CD4-positive, alpha-beta T cell treated with Interleukin-6 at 100 ng/mL for 8 hours (primary cell): ENCODE data around the gene NFKB2.

Experiments used
- DNase-seq: peaks from one replicate; pipeline ENCODE4 v3.0.0-alpha.2; 2020; ENCODE audit warnings: mixed read lengths, low spot score

The NFKB2 gene

DNA sequence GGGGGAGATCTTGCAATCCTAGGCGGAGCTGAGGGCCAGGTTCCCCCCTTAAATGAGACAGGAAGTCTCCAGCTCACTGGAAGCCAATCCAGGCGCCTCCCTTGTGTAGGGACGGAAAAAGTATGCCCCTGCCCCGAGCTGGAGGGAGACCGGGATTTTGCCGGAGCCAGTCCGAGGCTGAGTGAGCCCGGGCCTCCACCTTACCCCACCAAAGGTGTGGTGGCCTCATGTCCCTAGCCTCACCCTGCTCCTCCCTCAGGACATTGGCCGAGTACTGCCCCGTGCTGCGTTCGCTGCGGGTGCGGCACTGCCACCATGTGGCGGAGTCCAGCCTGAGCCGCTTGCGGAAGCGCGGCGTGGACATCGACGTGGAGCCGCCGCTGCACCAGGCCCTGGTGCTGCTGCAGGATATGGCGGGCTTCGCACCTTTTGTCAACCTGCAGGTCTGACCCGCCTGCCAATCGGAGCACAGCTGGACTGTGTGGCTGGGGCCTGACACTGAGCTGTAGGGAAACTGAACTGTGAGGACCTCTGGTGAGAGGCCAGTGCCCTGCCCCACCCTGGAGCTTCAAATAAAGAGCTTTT lies 27.1 kb downstream of the NFKB2 start:
- DNase-seq = peak; percentile 41

DNA sequence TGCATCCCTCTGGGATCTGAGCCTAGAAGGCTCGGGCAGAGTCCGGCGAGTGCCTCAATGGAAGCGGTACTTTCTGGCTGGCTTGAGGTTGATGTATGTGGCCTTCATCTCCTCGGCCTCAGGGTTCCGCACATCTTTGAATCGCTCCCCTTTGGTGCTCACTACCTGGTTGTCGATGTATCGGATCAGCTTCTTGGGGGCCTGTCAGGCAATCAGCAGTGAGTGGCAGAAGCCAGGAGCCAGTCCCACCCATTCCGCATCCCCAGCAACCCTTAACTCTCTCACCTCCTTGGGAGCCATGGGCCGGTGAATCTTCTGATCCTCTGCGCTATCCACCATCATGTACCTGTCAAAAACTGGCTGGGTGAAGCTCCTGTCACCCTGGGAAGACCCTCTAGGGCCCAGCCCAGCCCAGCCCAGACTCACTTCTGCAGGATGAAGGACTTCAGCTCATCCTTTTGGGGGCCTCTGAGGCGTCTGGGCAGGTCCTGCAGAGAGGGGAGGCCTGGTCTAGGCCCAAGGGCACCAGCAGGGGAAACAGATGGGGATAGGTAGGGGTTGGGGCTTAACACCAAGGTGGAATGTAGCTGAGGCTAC lies 28.0 kb downstream of the NFKB2 start:
- no peak for DNase-seq

DNA sequence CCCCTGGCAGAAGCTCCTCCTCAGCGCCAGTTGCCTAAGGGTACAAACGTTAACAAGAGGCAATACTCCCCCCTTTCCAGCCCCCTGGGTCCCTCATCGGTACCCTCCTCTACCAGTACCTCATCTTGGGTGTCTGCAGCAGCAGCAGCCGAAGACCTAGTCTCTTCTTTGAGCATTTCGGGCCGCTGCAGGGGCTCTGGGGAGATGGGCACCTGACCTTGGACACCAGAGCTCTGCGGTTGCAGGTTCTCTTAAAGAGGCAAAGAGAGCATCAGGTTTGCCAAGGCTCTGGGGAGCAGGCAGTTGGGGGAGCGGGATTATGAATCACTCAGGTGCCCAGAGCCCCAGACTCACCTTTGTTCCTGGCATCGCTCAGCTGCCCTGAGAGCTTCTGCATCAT lies 28.6 kb downstream of the NFKB2 start:
- DNase-seq = no peak

DNA sequence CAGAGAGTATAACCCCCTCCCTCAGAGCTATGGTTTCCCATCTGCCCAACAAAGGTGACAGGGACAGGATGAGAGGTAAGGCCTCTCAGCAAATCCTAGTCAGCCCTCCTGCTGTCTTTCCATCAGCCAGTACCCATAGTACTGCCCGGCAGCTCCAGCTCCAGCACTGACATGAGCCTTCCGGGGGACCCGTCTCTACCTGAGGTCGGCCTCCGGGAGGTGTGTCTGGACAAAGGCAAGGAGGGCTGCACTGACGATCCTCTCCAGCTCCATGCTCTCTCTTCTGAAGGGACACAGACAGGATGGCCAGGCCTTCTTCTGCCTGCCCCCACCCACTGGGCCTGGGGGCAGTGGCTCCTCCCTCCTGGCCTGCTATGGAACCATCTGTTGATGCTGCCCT lies 29.4 kb downstream of the NFKB2 start:
- no peak for DNase-seq

DNA sequence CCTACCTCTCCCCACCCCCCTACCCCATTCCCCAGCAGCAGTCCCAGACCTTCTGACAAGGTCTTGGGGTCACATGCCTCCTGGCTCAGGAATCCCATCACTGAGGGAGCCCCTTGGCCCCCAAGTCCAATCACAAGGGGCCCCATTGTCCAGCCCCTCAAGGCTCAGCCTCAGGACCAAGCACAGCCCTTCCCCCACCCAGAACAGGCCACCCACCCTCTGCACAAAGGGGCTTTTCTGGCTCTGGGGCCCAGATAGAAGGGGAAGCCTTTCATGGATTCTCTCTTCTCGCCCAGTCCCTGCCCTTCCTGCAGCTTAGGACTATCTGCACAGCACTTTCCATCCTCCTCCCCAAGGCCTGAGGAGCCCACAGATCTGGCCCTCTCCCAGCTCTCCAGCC lies 29.9 kb downstream of the NFKB2 start:
- DNase-seq = no peak

DNA sequence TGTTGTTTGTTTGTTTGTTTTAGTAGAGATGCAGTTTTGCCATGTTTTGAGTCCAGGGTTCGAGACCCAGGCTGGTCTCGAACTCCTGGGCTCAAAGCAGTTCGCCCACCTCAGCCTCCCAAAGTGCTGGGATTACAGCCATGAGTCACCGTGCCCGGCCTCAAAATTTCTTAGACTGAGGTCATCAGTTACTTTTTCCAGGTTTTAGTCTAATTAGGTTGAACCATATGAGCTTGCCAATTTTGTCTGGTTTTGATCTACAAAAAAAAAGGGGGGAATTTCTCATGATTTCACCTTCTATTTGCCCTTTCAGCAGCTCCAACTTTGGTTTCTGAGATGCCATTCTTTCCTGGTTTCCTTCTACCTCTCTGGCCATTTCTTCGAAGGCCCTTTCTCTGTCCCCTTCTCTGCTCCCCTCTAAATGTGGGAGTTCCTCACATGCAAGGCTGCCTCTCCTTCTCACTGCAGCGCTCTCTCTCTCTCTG lies 31.3 kb downstream of the NFKB2 start:
- no peak for DNase-seq

DNA sequence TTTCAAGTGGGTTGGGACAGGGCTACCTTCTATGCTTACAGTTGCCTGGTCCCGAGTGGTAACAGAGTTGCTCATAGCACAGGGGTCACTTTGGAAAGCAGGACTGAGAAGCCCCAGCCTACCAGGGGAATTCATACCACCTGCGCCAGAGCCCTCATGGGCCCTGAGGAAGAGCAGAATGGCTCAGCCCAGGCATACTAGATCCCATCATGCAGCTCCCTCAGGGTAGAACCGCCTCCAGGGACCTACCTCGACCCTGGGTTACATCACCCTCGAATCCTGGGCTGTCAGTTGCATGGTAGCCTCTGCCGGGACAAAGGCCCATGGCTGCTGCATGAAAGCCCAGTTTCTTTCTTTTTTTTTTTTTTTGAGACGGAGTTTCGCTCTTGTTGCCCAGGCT lies 34.0 kb downstream of the NFKB2 start:
- DNase-seq = no peak

DNA sequence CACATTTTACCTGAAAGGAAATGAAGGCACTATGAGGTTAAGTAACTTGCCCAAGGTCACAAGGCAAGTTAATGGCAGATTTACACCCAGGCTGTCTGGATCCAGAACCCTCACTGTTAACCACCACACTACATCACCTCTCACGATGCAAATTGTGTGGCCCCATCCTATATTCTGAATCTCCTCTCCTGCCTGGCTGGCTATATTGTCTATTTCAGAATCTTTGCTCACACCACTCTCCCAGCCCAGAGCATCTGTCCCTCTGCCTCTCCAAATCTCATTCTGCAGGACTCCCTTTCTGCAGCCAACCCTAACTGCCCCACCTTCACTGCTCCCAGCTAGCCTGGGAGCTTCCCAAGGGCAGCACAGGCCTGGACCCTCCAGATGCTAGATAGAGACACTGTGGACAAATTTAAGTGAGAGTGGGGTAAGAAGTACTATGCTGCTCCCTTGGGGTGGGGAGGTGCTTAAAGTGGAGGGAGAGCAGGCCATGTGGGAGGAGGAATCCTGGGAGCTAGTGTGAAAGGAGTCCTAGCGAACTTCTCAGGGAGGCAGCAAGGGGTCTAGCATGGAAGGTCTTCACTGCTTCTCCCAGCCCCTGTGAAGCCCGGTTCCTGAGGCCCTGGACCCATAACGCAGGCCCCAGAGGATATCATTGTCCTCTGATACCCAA lies 36.1 kb downstream of the NFKB2 start:
- no peak for DNase-seq

DNA sequence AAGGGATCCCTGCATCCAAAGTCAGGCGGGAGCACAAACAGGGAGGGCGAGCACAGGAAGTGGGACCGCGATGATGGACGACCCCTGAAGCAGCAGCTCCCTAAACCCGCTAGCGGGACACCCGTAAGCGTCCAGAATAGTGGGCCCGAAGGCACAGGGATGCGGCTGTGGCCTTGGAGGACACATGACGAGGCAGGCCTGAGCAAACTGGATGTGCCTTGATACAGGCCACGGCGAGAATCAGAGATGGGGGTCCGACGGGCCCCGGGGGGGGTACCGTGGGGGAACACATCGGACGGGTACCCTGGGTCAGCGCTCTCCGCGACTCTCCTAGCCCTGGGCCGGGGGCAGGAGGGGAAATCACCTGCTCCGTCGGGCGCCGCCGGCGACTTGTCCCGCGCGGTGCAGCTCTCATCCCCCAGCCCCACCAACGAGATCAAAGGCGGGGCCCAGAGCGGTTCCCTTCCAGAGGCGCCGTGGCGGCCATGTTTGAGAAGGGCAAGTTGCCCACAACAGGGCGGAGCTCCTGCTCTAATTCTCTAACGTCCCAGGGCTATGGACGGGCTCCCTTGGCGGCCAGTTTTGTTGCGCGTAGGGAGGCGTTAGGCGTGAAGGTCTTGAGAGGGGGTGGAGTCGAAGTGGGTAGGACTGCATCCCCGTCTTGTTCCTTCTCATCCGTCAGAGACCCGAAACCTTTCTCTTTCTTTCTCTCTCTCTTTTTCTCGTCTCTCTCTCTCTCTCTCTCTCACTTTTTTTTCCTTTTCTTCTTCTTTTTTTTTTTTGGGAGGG lies 36.9 kb downstream of the NFKB2 start, which contains the start of gene CUEDC2:
Gene CUEDC2, minus strand, starts transcription at position 413 of the 789 bp plus-strand sequence. CDS start 7,386 bp downstream, outside the sequence.
- DNase-seq = peak; percentile 95

DNA sequence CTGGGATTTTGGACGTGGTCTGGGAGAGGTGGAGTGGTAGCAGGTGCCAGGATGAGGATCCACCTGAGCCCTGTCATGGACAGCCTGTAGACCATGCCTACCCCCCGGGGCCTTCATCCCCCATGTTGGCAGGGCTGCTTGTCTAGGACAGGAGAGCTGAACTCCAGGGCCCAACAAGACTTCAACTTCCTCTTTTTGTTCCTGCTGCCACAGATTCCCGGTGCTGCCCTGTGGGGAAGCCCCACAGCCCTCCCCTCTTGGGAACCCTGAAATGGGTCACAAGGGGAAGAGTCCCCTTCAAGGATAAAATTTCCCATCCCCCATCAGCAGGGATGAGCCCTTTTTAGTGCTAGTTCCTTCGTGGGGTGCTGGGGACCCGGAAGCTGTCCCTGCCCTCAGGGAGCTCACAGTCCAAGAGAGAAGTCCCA lies 38.1 kb downstream of the NFKB2 start:
- no peak for DNase-seq

DNA sequence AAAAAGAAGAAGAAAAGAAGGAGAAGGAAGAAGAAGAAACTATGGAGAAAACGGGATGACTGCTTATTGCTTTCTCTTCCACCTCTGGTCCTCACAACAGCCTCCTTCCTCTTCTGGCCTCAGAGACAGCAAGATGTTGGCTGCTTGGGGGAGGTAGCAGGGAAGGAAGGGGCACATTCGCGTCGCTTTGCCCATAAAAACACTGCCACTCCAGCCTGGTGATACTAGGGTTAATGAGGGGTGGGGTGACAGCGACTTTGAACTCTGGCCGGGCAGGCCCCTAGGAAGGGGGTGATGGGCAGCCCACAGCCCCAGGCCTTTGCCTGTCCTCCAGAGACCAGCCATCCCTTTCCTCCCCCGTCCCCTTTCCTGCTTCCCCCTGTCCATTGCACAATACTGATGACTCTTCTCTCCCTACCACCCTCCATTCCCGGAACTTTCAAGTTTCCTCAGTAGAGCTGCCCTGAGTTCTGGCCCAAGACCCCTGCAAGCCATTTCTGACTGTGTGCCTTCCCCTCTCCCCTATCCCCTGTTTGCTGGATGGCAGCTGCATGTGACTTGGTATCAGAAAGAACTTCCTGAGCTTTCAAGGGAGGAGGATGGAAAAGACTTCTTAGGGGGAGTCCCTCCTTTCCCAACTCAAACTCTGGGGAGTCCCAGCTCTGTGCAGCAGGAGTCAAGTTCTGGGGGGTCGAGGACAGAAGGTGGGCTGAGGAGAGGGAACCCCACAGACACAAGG lies 39.1 kb downstream of the NFKB2 start:
- DNase-seq = no peak

DNA sequence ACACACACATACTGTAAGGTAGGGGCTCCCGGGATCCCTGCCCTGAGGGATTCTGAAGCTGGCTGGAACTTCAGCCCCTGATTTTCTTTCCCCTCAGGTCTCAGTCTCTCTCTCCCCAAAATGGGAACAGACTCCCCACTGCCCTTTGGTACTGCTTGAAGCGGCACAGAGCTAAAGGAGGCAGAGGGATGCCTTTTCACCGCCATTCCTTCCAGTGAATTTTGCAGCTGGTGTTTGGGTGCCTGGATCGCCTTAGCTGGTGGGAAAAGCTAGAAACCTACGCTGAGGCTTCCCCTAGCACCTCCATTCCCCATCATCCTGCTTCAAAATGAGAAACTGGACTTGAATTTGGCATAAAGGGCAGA lies 39.6 kb downstream of the NFKB2 start:
- DNase-seq = no peak

DNA sequence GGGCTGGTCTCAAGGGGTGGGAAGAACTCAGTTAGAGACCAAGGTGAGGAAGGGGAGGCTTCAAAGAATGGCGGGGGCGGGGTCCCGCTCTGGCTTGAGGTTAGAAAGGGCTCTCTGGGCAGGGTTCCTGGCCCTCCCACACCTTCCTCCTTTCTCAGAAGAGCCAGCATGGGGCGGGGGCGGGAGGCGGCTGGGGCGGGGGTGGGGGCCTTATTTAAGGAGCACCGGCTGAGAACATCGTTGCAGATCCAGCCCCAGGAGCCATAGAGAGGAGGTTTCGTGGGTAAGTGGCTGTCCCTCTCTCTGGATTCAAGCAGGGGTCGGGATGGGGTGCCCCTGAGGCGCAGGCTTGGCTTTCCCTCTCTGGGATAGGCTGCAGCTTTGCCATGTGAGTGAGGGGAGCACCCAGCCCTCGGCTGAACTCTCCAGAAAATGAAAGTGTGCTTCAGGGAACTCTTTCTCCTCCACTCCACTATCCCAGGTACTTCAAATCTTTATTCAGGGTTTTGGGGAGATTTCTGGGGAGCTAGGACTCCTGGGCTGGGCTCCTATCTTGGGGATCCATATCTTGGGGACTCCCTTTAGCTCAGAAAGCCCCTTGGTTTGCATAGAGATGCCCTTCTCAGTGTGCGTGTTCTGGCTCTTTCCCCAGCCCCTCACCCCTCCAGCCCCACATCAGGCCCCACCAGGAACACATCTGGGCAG lies 40.2 kb downstream of the NFKB2 start:
- DNase-seq = peak; percentile 43

DNA sequence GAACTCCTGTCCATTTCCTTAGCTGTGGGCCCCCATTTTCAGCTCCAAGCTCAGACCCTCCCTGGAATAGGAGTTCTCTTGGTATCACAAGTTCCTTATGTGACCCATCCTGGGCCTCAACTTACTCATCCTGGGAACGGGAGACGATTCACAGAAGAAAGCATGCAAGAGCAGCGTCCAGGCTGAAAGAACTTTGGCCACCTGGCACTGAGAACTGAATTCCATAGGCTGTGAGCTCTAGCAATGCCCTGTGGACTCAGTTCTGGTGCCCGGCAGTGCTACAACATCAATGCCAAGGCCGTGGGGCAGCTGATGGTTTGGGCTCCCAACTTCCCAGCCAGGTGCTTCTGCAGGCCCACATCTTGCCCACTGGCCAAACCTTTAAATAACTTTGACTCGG lies 40.8 kb downstream of the NFKB2 start:
- DNase-seq = no peak

DNA sequence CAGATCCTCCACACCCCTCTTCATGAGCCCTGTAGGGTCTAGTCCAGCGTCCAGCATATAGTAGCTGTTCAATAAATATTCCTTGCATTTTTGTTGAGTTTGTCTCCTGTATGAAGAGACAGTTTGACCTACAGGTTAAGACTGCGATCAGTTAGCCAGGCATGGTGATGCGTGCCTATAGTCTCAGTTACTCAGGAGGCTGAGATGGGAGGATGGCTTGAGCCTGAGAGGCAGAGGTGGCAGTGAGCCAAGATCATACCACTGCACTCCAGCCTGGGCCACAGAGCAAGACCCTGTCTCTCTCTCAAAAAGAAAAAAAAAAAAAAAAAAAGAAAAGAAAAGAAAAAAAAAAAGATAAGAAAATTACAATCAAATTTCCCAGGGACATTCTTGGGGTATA lies 42.0 kb downstream of the NFKB2 start:
- no peak for DNase-seq

DNA sequence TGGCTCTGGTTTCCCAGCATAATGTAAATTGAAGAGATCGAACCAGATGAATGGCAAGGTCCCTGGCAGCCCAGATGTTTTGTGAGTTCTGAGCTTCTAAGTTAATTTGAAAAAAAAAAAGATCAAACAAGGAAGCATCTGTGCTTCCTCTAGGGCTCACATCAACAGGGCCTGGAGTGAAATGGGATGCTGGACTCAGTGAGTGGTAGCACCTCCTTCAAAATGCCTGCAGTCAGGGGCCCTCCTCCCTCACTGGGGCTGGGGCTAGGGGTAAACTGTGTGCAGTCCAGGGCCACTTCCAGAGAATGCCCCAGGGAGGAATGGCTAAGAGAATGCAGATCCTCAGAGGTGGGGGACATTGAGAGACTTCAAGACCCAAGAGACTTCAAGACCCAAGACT lies 42.9 kb downstream of the NFKB2 start:
- no peak for DNase-seq

DNA sequence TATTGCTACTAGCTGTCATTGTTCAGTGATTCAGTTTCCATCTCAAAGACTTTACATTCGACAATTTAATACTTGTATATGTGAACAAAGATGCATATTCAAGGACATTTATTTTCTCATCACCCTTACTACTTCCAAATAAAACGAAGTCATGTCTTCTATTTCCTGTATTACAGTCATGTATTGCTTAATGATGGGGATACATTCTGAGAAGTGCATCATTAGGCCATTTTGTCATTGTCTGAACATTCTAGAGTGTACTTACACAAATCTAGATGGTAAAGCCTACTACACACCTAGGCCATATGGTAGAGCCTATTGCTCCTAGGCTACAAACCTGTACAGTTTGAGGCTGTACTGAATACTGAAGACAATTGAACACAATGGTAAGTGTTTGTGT lies 49.3 kb downstream of the NFKB2 start:
- DNase-seq = no peak

DNA sequence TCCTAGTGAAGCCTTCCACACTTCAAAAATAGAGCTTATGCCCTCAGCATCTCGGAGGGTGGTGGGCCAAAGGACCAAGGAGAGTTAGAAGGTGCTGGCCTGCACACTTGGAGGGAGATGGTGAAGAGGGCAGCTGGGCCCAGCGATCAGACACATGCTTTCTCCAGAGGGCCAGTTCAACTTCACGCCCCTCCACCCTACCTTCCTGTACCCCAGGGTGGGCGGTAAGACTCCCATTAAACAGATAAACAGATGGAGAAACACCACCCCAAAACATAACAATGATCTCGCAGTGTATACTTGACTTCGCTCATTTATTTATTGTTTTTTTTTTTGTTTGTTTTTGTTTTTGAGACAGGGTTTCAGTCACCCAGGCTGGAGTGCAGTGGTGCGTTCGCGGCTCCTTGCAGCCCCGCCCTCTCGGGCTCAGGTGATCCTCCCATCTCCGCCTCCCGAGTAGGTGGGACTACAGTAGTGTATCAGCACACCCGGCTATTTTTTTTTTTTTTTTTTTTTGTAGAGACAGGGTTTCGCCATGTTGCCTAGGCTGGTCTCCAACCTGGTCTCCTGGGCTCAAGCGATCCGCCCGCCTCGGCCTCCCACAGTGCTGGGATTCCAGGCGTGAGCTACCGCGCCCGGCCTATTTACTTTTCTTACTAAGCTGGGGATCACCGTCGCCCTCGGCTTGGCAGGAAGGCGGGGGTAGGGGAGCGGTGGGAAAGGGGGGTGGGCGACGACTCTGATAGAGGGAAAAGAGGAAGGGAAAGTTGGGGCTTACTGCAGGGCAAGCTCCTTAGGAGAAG lies 54.0 kb downstream of the NFKB2 start:
- DNase-seq = peak; percentile 91

DNA sequence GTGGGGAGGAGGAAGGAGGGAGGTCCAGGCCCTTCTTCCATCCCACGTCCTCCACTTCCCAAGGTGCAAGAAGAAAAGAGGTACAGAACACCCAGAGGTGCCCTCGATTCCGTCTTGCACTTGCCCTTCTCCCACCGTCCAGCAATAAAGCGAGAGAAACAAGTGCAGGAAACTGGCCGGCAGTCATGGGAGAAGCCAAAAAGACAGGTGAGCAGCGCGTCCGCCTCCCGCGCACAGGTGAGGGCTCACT lies 54.5 kb downstream of the NFKB2 start:
- DNase-seq = no peak

DNA sequence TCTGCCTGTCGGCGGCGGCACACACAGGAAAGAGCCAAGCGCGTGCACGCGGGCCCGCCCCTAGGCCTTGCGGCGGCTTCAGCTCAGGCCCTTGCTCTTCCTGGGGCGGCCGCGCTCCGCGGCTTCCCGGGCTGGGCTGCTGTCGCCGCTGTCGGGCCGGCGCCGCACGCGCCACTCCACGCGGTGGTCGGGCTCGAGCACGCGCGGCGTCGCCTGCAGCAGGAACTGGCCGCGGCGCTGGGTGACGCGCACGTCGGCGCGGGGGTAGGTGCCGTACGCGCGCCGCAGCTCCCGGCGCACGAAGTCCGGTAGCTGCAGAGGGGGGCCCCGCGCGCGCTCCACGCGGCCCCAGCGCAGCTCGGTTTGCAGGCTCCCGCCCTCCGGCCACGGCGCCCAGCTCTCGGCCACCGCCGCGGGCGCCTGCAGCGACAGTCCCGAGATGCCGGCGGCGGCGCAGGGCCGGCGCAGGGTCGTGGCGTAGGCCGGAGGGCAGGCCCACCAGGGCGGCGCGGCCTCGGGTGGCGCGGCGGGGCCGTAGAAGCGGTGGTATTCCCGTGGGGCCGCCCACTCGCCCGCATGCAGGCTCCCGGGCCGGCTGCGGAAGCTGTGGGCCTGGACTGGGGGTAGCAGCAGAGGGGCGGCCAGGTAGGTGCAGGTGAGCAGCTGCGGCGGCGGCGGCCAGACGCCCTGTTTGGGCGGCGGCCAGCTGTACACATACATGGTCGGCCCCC lies 55.0 kb downstream of the NFKB2 start:
- peak; percentile 94 for DNase-seq
